ENCODE data around the gene UBL7.

Gene UBL7

GRCh38 chr15:74430510-74430951 lies 30.4 kb downstream of the UBL7 start:
- TF ChIP-seq CTCF (IDR thresholded peaks at IDR 0.05; ENCODE audit: insufficient read depth, low read length, poor library complexity, severe bottlenecking), result no peak
- peaks cover 39% of the 10 kb centered on the region for H3K36me3 ChIP-seq (ENCODE audit: control insufficient read depth, insufficient read depth, low read length)
- H3K27me3 ChIP-seq (replicated peaks; ENCODE audit: control insufficient read depth, insufficient read depth, low read length), result no peaks in the 10 kb centered on the region
- peak overlapping the region; percentile 94 for H3K4me3 ChIP-seq (replicated peaks; ENCODE audit: low read depth, low read length)
- DNase-seq (ENCODE audit: extremely low read depth, insufficient read length), result no peak

GRCh38 chr15:74429781-74430400 lies 31.1 kb downstream of the UBL7 start:
- TF ChIP-seq CTCF (IDR thresholded peaks at IDR 0.05; ENCODE audit: insufficient read depth, low read length, poor library complexity, severe bottlenecking), result no peak
- DNase-seq (ENCODE audit: extremely low read depth, insufficient read length), result no peak
- Histone ChIP-seq H3K27me3 (replicated peaks; ENCODE audit: control insufficient read depth, insufficient read depth, low read length) (no peaks in the 10 kb centered on the region), H3K4me3 (replicated peaks; ENCODE audit: low read depth, low read length) (peak overlapping the region; percentile 94), H3K36me3 (ENCODE audit: control insufficient read depth, insufficient read depth, low read length) (peaks cover 42% of the 10 kb centered on the region)

- DNase-seq (ENCODE audit: extremely low read depth, insufficient read length), result no peak
- Histone ChIP-seq H3K4me3 (replicated peaks; ENCODE audit: low read depth, low read length) (peak overlapping the region; percentile 94), H3K36me3 (ENCODE audit: control insufficient read depth, insufficient read depth, low read length) (peaks cover 46% of the 10 kb centered on the region)
These were observed 31.8 kb downstream of the UBL7 start for GRCh38 chr15:74428970-74429780.

GRCh38 chr15:74428442-74428787 lies 32.5 kb downstream of the UBL7 start:
- H3K4me3 ChIP-seq (replicated peaks; ENCODE audit: low read depth, low read length), result peak overlapping the region; percentile 94
- no peak for DNase-seq (ENCODE audit: extremely low read depth, insufficient read length)
- no peak for TF ChIP-seq CTCF (IDR thresholded peaks at IDR 0.05; ENCODE audit: insufficient read depth, low read length, poor library complexity, severe bottlenecking)
- no peaks in the 10 kb centered on the region for H3K27me3 ChIP-seq (replicated peaks; ENCODE audit: control insufficient read depth, insufficient read depth, low read length)
- peaks cover 50% of the 10 kb centered on the region for H3K36me3 ChIP-seq (ENCODE audit: control insufficient read depth, insufficient read depth, low read length)

More at GRCh38 chr15:74428970-74429780, 31.8 kb downstream of the UBL7 start:
- no peaks in the 10 kb centered on the region for H3K27me3 ChIP-seq (replicated peaks; ENCODE audit: control insufficient read depth, insufficient read depth, low read length)
- TF ChIP-seq CTCF (IDR thresholded peaks at IDR 0.05; ENCODE audit: insufficient read depth, low read length, poor library complexity, severe bottlenecking), result peak; percentile 17

GRCh38 chr15:74427607-74428441 lies 33.1 kb downstream of the UBL7 start:
- Histone ChIP-seq H3K27me3 (replicated peaks; ENCODE audit: control insufficient read depth, insufficient read depth, low read length) (no peaks in the 10 kb centered on the region), H3K36me3 (ENCODE audit: control insufficient read depth, insufficient read depth, low read length) (peaks cover 51% of the 10 kb centered on the region), H3K4me3 (replicated peaks; ENCODE audit: low read depth, low read length) (peak overlapping the region; percentile 94)
- DNase-seq (ENCODE audit: extremely low read depth, insufficient read length), result no peak
- TF ChIP-seq CTCF (IDR thresholded peaks at IDR 0.05; ENCODE audit: insufficient read depth, low read length, poor library complexity, severe bottlenecking), result no peak
